ENCODE measurements around the gene CEP85.

The CEP85 gene

DNA sequence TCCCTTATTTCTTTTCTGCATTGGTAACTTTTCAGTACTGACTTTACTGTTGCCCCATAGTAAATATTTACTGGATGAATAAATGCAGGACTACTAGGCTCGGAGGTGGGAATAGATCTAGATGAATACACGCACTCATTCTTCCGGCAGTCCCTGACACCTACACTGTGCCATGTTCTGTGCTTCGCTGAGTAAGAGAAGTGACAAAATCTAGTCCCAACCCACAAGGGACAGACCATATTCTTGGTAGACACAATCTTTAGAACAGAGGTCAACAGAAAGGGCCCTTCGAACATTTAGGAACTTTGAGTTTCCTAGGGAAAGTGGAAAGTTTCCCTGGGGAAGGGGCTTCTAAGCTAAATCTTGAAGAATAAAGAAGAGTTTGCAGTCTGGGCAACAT, 80.5 kb downstream of the CEP85 start:
- in situ Hi-C loops (cut with HindIII; ENCODE audit: low sequenced_read_pairs) = no loop called here

DNA sequence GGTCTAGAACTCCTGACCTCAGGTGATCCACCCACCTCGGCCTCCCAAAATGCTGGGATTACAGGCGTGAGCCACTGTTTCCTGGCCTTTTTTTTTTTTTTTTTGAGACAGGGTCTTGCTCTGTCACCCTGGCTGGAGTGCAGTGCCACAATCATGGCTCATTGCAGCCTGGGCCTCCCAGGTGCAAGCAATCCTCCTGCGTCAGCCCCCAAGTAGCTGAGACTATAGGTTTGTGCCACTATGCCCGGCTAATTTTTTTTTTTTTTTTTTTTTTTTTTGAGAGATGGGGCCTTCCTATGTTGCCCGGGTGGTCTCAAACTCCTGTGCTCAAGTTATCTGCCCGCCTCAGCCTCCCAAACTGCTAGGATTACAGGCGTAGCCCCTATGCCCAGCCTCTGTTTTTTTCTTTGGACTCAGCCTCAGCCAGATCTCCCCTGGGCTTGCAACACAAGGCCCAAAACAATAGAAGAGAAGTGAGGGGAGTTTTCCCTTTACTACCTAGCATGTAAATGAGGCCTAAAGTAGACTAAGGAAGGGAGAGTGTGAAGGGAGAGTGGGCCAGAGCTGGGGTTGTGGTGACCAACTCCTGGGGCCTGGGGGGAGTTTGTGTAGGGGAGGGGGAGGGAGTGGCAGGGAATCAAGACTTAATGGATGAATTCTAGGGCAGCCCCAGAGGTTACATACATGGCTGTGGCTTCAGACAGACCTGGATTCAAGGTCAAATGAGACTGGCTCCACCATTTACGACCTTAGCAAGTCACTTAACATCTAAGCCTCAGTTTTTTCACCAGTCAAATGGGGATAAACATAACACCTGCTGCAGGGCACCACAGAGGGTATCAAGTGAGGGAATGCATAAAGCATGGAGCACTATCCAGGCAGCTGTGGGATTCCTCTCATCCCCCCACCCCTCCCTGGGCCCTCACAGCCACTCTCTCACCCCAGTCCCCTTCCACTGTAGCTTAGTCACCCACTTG, 82.2 kb downstream of the CEP85 start:
- no peak for TF ChIP-seq CTCF (IDR thresholded peaks at IDR 0.05; ENCODE audit: low read depth, low read length)
- in situ Hi-C loops (cut with HindIII; ENCODE audit: low sequenced_read_pairs) = no loop called here
- DNase-seq (ENCODE audit: low read depth, low spot score) = no peak
- no peak overlapping the region for H3K4me3 ChIP-seq (ENCODE audit: low read depth, low read length)

More for the DNA sequence above, 80.5 kb downstream of the CEP85 start:
- DNase-seq (ENCODE audit: low read depth, low spot score) = no peak
- H3K4me3 ChIP-seq (ENCODE audit: low read depth, low read length) = no peak overlapping the region
- TF ChIP-seq CTCF (IDR thresholded peaks at IDR 0.05; ENCODE audit: low read depth, low read length) = no peak

DNA sequence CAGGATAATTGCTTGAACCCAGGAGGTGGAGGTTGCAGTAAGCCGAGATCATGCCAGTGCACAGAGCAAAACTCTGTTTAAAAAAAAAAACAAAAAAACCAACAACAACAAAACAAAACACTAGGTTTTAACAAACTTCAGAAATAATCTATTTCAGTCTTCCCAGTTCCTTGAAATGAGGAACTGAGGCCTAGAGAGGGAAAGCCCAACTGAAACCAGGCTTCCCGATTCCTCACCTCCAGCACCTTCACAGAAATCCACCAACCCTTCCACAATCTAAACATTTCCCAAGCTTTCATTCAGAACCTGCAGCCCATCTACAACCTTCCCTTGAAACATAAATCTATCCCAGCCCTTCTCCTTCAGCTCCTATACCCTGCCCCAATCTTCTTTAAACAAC, 83.1 kb downstream of the CEP85 start:
- H3K4me3 ChIP-seq (ENCODE audit: low read depth, low read length) = no peak overlapping the region
- TF ChIP-seq CTCF (IDR thresholded peaks at IDR 0.05; ENCODE audit: low read depth, low read length) = no peak
- DNase-seq (ENCODE audit: low read depth, low spot score) = no peak
- in situ Hi-C loops (cut with HindIII; ENCODE audit: low sequenced_read_pairs) = no loop called here

GRCh38 chr1:26317612-26318337, 83.8 kb downstream of the CEP85 start, which contains the start of gene CD52:
Gene CD52 (plus strand): TSS chr1:26317958. CDS start chr1:26318018, 60 bp downstream.
- in situ Hi-C loops (cut with HindIII; ENCODE audit: low sequenced_read_pairs) = no loop called here
- H3K4me3 ChIP-seq (ENCODE audit: low read depth, low read length) = no peak within 1 kb of the TSS
- no peak for TF ChIP-seq CTCF (IDR thresholded peaks at IDR 0.05; ENCODE audit: low read depth, low read length)
- DNase-seq (ENCODE audit: low read depth, low spot score) = no peak

GRCh38 chr1:26318338-26319064, 84.5 kb downstream of the CEP85 start:
- no peak overlapping the region for H3K4me3 ChIP-seq (ENCODE audit: low read depth, low read length)
- DNase-seq (ENCODE audit: low read depth, low spot score) = no peak
- in situ Hi-C loops (cut with HindIII; ENCODE audit: low sequenced_read_pairs) = no loop called here
- no peak for TF ChIP-seq CTCF (IDR thresholded peaks at IDR 0.05; ENCODE audit: low read depth, low read length)

DNA sequence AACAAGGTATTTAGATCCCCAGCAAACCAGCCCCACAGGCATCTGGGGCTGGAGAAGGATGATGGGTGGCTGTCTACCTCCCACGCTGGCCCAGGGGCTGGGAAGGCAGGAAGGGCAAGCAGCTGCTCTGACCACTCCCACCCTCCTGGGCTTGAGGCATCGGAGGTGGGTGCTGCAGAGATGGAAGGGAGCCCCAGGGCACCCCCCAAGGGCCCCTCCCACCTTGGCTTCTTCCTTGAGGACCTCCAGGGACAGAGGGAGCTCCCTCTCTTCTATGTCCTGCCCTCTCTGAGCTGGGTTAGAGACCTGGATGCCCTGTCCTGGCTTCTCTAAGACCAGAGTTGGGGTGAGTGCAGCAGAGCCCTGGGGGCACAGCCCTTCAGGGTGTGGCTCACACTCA, 86.9 kb downstream of the CEP85 start:
- TF ChIP-seq CTCF (IDR thresholded peaks at IDR 0.05; ENCODE audit: low read depth, low read length) = no peak
- H3K4me3 ChIP-seq (ENCODE audit: low read depth, low read length) = no peak overlapping the region
- in situ Hi-C loops (cut with HindIII; ENCODE audit: low sequenced_read_pairs) = no loop called here
- DNase-seq (ENCODE audit: low read depth, low spot score) = no peak
